22Rv1 (cell line): ENCODE results near the gene ANO3.

ENCODE experiments used
- CTCF ChIP-seq: fragments of 450-650 bp; IDR thresholded peaks from 2 replicates; pipeline ENCODE4 v1.5.1; 2017; ENCODE audit warnings: mild to moderate bottlenecking
- ZFX ChIP-seq: fragments of 450-650 bp; IDR thresholded peaks from 2 replicates; pipeline ENCODE4 v1.6.1; 2017; ENCODE audit warnings: antibody characterized with exemption, borderline replicate concordance

GRCh38 chr11:26703411-26704191 lies 371.7 kb downstream of the ANO3 start:
- TF ChIP-seq CTCF (no peak), ZFX (no peak)
